ENCODE data around the gene MAGEF1.

MAGEF1 gene

GRCh38 chr3:184687363-184688015, 24.4 kb downstream of the MAGEF1 start:
- no peak for DNase-seq

GRCh38 chr3:184685646-184686045, 26.2 kb downstream of the MAGEF1 start:
- no peak for DNase-seq

- no peak for DNase-seq
These were observed 26.8 kb downstream of the MAGEF1 start for GRCh38 chr3:184685055-184685454.

- DNase-seq, result no peak
These were observed 27.8 kb downstream of the MAGEF1 start for GRCh38 chr3:184683900-184684560.

GRCh38 chr3:184683234-184683633, 28.6 kb downstream of the MAGEF1 start:
- no peak for DNase-seq

GRCh38 chr3:184682671-184683070, 29.2 kb downstream of the MAGEF1 start:
- DNase-seq, result no peak

- no peak for DNase-seq
These were observed 31.2 kb downstream of the MAGEF1 start for GRCh38 chr3:184680385-184681345.

- DNase-seq, result no peak
These were observed 32.6 kb downstream of the MAGEF1 start for GRCh38 chr3:184679056-184679816.

GRCh38 chr3:184678317-184679055, 33.4 kb downstream of the MAGEF1 start:
- DNase-seq, result no peak

- no peak for DNase-seq
These were observed 34.2 kb downstream of the MAGEF1 start for GRCh38 chr3:184677344-184678316.

GRCh38 chr3:184676927-184677326, 34.9 kb downstream of the MAGEF1 start:
- no peak for DNase-seq

- DNase-seq, result no peak
These were observed 37.2 kb downstream of the MAGEF1 start for GRCh38 chr3:184674626-184675025.

GRCh38 chr3:184672977-184673870, 38.6 kb downstream of the MAGEF1 start:
- DNase-seq, result no peak

- DNase-seq, result no peak
These were observed 39.5 kb downstream of the MAGEF1 start for GRCh38 chr3:184672335-184672734.

GRCh38 chr3:184670091-184670602, 41.7 kb downstream of the MAGEF1 start:
- no peak for DNase-seq

- DNase-seq, result no peak
These were observed 42.3 kb downstream of the MAGEF1 start for GRCh38 chr3:184669578-184669977.

- DNase-seq, result no peak
These were observed 45.4 kb downstream of the MAGEF1 start for GRCh38 chr3:184666442-184666841.

- DNase-seq, result no peak
These were observed 46.8 kb downstream of the MAGEF1 start for GRCh38 chr3:184665101-184665500.

GRCh38 chr3:184663756-184664155, 48.1 kb downstream of the MAGEF1 start:
- no peak for DNase-seq

All from activated T-cell treated with anti-CD3 and anti-CD28 coated beads for 4 hours (primary cell).